ENCODE measurements around the gene COMMD1.

GRCh38 chr2:61906186-61906470 is 654 bp downstream of the COMMD1 start:
- TF ChIP-seq FOXP2 (optimal IDR thresholded peaks at IDR 0.05; ENCODE audit: borderline replicate concordance, extremely low read depth, extremely low read length, insufficient read depth), result no peak
- no peak for TF ChIP-seq TAF1 (IDR thresholded peaks at IDR 0.05; ENCODE audit: borderline replicate concordance, insufficient read depth, low read length)
- TF ChIP-seq POLR2AphosphoS5 (IDR thresholded peaks at IDR 0.05; ENCODE audit: low read depth, low read length), result no peak
